SIG-M5 treated with dmso at 0.1 percent for 504 hours (cell line): Measurements from ENCODE around the gene MAD2L1.

ENCODE experiments used
- DNase-seq: peaks from one replicate; lab custom pipeline; 2025; ENCODE audit not compliant: unreplicated experiment; lab: John Stamatoyannopoulos, UW

The MAD2L1 gene

DNA sequence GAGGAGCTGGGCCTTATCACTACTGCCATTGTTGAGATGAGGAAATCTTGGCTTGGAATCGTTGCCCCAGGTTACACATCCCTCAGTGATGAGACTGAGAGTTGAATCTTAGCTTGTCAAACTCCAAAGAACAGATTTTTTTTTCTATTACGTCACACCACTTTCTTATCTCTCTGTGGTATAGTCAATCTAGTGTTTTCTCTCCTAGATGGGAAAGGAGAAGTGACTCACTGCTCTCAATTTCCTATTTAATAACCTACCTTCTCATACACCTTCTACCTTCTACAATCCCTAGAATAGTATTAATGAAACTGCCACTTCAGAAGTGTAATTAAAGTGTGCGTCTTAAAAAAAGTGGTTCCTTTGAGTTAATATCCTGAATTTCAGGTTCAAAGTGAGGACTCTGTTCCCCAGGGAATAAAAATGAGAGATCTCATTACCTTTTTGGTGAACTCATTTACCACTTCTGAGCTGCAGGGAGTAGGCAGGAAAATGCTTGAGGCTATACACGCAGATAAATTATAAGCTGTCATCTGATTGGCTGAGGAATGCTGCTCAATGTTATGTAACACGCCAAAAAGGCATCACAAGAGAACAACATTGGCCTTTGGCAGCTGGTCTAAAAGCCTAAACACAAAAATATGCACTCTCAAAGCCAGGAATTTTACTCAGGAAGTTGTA is 59.3 kb downstream of the MAD2L1 start:
- DNase-seq, result no peak
